DOHH2 (cell line): Measurements from ENCODE around the gene EIPR1.

Experiments
- EZH2phosphoT487 ChIP-seq: fragments of 200-600 bp; sonication (generic); IDR thresholded peaks from 2 replicates; pipeline ENCODE4 v1.6.1; 2017; ENCODE audit warnings: borderline replicate concordance, mild to moderate bottlenecking, antibody characterized with exemption, low read length, moderate library complexity, mixed read lengths
- TF ChIP-seq, protein P1 (sequence below): fragments of 200-600 bp; sonication (generic); IDR thresholded peaks from one replicate; pipeline ENCODE4 v1.5.1; 2014; ENCODE audit warnings: antibody characterized with exemption, mild to moderate bottlenecking, low read depth, low read length; ENCODE audit not compliant: poor library complexity, severe bottlenecking

DNA sequence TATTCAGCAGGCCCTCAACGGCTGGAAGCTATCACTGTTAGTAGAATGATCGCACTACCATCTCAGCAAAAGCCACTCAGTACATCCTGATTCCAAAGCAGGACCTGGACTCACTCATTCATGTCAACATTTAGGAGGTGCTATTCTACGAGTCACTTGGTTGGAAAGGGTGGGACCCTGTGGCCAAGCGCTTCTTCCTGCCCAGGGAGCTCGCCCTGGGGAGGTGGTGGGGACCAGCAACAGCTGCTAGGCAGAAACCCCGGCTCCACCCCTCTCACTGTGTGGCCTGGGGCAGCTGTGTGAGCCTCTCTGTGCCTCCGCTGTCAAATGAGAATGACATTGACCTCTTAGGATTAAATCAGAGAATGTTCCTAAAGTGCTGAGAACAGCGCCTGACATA, 231.4 kb downstream of the EIPR1 start:
- TF ChIP-seq, protein P1, sequence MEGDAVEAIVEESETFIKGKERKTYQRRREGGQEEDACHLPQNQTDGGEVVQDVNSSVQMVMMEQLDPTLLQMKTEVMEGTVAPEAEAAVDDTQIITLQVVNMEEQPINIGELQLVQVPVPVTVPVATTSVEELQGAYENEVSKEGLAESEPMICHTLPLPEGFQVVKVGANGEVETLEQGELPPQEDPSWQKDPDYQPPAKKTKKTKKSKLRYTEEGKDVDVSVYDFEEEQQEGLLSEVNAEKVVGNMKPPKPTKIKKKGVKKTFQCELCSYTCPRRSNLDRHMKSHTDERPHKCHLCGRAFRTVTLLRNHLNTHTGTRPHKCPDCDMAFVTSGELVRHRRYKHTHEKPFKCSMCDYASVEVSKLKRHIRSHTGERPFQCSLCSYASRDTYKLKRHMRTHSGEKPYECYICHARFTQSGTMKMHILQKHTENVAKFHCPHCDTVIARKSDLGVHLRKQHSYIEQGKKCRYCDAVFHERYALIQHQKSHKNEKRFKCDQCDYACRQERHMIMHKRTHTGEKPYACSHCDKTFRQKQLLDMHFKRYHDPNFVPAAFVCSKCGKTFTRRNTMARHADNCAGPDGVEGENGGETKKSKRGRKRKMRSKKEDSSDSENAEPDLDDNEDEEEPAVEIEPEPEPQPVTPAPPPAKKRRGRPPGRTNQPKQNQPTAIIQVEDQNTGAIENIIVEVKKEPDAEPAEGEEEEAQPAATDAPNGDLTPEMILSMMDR: no peak
- TF ChIP-seq EZH2phosphoT487: no peak
